Left forelimb (tissue), 1 donor: ENCODE measurements around the gene PPARA.
"Not testable (repeated sequence)": the region's sequence is repeated elsewhere in the genome, so short reads cannot be mapped to it uniquely, and the experiment has no call there.

ENCODE experiments used
- DNase-seq: peaks from one replicate; pipeline ENCODE4 v3.0.0-alpha.2; 2018; ENCODE audit warnings: low spot score

The PPARA gene

DNA sequence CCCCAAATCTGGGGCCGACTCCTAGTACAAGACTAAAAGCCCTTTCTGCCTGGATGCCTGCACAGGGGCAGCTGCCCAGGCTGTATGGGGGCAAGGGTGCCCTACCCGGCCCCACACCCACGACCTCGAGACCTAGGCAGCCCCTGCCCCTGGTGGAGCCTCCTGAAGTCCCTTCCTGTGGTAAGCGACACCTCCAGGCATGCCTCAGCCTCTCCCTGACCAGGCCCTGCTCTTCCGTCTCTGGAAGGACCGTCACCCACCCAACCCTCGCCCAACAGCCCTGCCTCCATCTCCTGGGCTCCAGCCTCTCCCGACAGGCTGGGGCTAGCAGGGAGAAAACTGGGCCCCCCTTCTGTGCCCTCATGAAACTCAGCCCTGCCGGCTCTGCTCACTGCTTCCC is 22.8 kb upstream of the PPARA start:
- DNase-seq: no peak

- DNase-seq: no peak
Measured at GRCh38 chr22:46128606-46129005, 21.7 kb upstream of the PPARA start.

- DNase-seq: no peak
Measured at GRCh38 chr22:46129390-46130041, 20.8 kb upstream of the PPARA start.

DNA sequence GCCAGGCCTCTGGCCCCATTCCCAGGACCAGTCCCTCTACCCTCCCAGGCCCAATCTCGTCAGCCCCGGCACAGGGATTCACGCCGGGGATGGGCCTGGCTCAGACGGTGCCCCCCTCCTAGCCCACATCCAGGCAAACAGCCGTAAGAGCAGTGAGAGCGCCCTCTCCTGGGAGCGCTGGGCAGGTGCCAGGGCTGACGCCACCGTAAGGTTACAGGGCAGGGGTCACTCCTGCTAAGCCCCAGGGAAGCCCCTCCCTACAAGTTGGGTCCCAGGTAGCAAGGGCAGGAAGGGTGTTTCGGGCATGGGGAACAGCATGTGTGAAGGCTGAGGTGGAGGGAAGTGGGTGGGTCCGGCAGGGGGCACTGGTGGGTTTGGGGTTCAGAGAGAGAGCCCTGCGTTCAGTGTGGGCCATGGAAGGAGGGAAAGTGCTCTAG is 19.2 kb upstream of the PPARA start:
- no peak for DNase-seq

DNA sequence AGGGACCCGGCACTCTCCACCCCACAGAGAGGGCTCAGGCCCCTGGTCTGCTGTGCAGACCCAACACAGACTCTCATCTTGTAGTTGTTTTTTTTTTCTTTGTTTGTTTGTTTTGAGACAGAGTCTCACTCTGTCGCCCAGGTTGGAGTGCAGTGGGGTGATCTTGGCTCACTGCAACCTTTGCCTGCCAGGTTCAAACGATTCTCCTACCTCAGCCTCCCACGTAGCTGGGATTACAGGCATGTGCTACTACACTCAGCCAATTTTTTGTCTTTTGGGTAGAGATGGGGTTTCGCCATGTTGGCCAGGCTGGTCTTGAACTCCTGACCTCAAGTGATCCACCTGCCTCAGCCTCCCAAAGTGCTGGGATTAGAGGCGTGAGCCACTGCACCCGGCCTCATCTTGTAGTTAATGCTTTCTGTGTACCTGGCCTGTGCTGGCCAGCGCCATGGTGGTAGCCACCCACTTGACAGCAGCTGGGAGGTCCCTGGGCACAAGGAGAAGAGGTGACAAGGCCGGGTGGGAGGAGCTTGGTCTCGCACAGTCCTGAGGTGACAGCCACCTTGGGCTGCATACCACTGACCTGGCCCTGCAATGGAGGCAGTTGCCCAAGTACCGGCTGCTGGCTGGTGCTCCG is 18.0 kb upstream of the PPARA start:
- DNase-seq: not testable (repeated sequence)

DNA sequence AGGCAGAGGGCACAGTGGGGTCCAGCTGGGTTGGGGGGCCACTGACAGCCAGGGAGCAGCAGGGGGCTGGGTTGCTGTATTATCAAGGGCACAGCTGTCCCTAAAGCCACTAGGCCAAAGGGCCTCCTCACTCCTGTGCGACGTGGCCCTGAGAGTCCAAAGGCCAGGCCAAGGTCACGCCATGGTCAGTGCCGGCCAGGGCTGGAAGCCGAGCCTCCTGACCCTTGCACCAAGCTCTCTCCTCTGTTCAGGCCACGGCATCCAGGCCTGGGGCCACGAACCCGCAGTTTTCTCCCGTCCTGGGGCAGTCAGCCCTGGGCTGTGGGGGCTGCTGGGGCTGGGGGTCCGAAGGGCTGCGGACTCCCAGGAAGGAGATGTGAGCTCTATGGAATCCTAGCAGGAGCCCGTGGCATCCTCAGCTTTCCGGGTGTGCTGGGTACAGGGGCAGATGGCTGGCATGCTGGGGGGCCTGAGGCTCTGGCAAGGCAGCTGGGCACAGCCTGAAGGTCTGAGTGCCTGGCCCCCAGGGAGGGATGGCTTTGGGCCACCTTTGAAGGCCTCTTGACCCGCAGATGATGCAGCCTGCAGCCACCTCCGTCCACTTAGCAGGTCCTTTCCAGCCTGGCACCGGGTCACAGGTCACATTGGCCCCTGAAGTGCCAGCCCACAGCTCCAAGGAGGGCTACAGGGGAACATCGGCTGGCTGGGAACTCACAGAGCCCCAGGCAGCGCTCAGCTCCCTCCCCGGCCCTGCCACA is 17.3 kb upstream of the PPARA start:
- no peak for DNase-seq

DNA sequence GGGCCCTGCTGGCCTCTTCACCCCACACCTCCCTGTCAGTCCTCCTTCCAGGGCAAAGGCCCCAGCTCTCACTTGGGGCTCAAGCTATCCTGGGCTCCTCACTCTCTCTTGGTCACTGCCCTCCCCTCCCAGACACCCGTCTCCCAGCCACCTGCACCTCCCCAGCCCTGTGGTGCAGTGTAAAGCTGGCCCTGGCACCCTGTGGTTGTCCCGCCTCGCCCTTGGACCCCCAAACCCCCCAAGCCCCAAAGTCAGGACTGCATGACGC is 16.8 kb upstream of the PPARA start:
- DNase-seq: no peak

- DNase-seq: no peak
Measured at GRCh38 chr22:46134111-46134705, 16.1 kb upstream of the PPARA start.

GRCh38 chr22:46135611-46136485 is 14.5 kb upstream of the PPARA start:
- DNase-seq: no peak

DNA sequence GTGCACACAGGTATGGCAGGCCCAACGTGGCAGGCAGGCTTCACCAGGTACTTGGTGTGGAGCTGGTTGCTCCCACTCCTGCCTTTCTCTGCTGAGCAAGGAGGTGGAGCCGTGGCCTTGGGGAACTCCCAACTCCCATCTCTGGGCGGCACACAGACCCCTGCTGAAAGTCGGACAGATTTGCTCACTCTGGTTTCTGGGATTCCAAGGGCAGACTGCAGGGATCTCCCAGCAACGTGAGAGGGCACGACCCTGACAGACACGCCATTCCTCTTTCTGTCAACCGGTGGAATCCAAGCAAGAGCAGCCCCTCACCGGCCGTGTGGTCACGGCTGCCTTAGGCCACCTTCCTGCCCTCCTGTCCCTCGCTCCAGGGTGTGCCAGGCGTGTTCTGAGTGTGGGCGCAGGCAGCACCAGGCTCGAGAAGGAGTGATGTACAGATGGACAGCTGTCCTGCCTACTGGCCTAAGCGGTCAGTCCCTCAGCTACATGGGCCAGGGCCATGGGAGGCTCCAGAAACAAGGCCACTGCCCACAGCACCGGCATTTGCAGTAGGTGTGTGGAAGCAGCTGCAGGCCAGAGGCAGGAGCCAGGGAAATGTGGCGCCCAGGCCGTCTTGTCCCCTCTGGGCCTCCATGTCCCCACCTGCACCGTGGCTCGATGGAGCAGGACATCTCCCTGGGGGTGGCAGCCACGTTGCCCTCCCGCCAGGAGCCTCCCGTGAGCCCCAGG is 13.7 kb upstream of the PPARA start:
- no peak for DNase-seq

DNA sequence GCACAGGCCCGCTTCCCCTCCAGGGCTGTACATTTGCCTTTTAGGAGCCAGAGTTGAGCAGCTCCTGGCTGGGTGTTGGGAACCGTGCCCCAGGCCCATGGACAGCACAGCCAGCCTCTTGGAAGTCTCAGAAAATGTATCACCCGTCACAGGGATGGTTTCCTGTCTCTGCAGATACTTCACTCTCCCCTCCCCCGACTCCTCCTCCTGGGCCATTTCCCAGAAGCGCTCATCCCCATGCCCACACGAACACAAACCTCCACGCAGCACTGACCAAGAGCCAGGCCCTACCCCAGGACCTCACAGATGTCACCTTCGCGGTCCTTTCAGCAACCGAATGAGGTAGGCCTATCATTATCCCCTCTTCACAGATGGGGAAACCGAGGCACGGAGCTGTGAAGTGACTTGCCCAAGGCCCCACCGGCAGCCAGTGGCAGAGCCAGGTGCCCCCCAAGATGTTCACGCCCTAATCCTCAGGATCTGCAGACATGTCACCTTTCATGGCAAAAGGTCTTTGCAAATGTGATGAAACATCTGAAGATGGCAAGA is 13.0 kb upstream of the PPARA start:
- no peak for DNase-seq

GRCh38 chr22:46138058-46138797 is 12.1 kb upstream of the PPARA start:
- no peak for DNase-seq

GRCh38 chr22:46139417-46139816 is 10.9 kb upstream of the PPARA start:
- not testable (repeated sequence) for DNase-seq

GRCh38 chr22:46139895-46140350 is 10.4 kb upstream of the PPARA start:
- DNase-seq: no peak

- DNase-seq: no peak
Measured at GRCh38 chr22:46140989-46141928, 9.1 kb upstream of the PPARA start.

DNA sequence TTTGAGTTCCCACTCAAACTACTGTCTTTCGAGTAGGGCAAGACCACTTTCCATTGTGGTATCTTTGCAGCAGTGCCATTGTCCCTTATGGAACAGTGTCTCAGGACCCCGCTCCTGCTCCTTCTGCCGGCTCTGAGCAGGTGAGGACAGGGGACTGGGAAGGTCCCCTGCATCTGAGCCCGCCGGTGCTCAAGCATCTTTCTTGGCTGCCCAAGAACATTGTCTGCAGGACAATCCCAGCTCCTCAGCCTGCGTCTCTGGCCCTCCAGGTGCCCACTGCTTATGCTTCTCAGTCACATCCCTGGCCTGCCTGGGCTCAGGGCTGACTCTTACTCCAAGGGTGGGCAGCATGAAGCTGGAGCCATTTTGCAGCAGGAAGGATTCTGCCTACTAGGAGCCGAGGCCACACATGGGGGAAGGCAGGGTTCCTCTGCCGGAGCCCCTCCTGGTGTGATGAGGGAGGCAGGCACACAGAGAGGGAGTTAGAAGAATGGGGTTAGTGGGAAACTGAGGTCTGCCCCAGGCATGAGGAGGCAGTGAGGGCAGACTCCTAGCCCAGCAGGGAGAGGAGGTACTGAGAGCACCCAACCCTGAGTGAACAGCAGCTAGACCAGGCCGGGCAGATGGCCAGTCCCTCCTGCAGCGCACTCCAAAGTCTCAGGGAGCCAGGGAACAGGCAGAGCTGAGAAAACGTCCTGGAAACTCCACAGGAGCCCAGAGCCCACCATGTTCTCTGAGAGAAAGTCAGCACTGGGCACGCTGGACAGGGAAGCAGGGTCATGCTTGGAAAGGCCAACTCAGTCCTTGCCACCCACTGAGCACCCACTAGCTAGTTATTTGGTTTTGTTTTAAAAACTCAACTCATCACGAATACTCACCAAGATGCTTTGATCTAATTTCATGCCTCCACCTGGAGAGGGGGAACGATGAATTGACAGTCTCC is 7.5 kb upstream of the PPARA start:
- no peak for DNase-seq

GRCh38 chr22:46143491-46144147 is 6.7 kb upstream of the PPARA start:
- no peak for DNase-seq
